BLaER1 (cell line): ENCODE measurements around the gene CA4.
A peak's percentile ranks its signal among the peaks of the same experiment; 100 is the strongest.

ENCODE experiments used
- H3K27ac ChIP-seq: shearing (Covaris generic); formaldehyde crosslinking; 2 replicates; pipeline ENCODE4 v1.8.1; 2022
- H3K27me3 ChIP-seq: shearing (Covaris generic); formaldehyde crosslinking; 2 replicates; pipeline ENCODE4 v1.8.1; 2022
- H3K36me3 ChIP-seq: shearing (Covaris generic); formaldehyde crosslinking; 2 replicates; pipeline ENCODE4 v1.8.1; 2022
- H3K4me1 ChIP-seq: shearing (Covaris generic); formaldehyde crosslinking; 2 replicates; pipeline ENCODE4 v1.8.1; 2022
- H3K4me2 ChIP-seq: shearing (Covaris generic); formaldehyde crosslinking; 2 replicates; pipeline ENCODE4 v1.8.1; 2022
- H3K4me3 ChIP-seq: shearing (Covaris generic); formaldehyde crosslinking; 2 replicates; pipeline ENCODE4 v1.8.1; 2022
- H3K9ac ChIP-seq: shearing (Covaris generic); formaldehyde crosslinking; 2 replicates; pipeline ENCODE4 v1.8.1; 2022
- H3K9me3 ChIP-seq: shearing (Covaris generic); formaldehyde crosslinking; 2 replicates; pipeline ENCODE4 v1.8.1; 2022
- H4K20me1 ChIP-seq: shearing (Covaris generic); formaldehyde crosslinking; 2 replicates; pipeline ENCODE4 v1.8.1; 2022
- Cebpa-rat ChIP-seq: shearing (Covaris generic); IDR thresholded peaks from 2 replicates; pipeline ENCODE4 v1.8.1; 2022

Gene CA4

GRCh38 chr17:60154616-60155426 lies 5.0 kb downstream of the CA4 start:
- Histone ChIP-seq H3K36me3 (no peaks in the 10 kb centered on the region), H3K4me2 (peak overlapping the region; percentile 49), H3K4me3 (no peak overlapping the region), H4K20me1 (no peaks in the 10 kb centered on the region; the same call in 1 of the 2 replicates), H3K4me1 (peaks cover 24% of the 10 kb centered on the region), H3K27me3 (peaks cover 29% of the 10 kb centered on the region), H3K27ac (no peak overlapping the region), H3K9ac (no peak overlapping the region), H3K9me3 (peaks cover 4% of the 10 kb centered on the region; the same call in 1 of the 2 replicates)
- no peak for TF ChIP-seq Cebpa-rat

- Histone ChIP-seq H4K20me1 (no peaks in the 10 kb centered on the region), H3K9me3 (no peaks in the 10 kb centered on the region), H3K9ac (no peak overlapping the region), H3K4me1 (peaks cover 18% of the 10 kb centered on the region), H3K27me3 (peaks cover 23% of the 10 kb centered on the region), H3K27ac (no peak overlapping the region), H3K4me3 (no peak overlapping the region), H3K36me3 (no peaks in the 10 kb centered on the region), H3K4me2 (no peak overlapping the region)
- TF ChIP-seq Cebpa-rat, result no peak
Observed at GRCh38 chr17:60155427-60155814, 5.6 kb downstream of the CA4 start.

- no peak overlapping the region for H3K4me2 ChIP-seq
- H3K9ac ChIP-seq, result no peak overlapping the region
- H3K4me3 ChIP-seq, result no peak overlapping the region
- no peaks in the 10 kb centered on the region for H3K36me3 ChIP-seq
- H4K20me1 ChIP-seq, result no peaks in the 10 kb centered on the region
- peaks cover 15% of the 10 kb centered on the region for H3K4me1 ChIP-seq
- H3K9me3 ChIP-seq, result no peaks in the 10 kb centered on the region
- no peak for TF ChIP-seq Cebpa-rat
- H3K27ac ChIP-seq, result no peak overlapping the region
- peaks cover 19% of the 10 kb centered on the region for H3K27me3 ChIP-seq
Observed at GRCh38 chr17:60155815-60156214, 6.0 kb downstream of the CA4 start.

- no peaks in the 10 kb centered on the region for H4K20me1 ChIP-seq
- H3K4me2 ChIP-seq, result no peak overlapping the region
- no peaks in the 10 kb centered on the region for H3K9me3 ChIP-seq
- no peak for TF ChIP-seq Cebpa-rat
- no peak overlapping the region for H3K27ac ChIP-seq
- H3K4me3 ChIP-seq, result no peak overlapping the region
- no peak overlapping the region for H3K9ac ChIP-seq
- peaks cover 24% of the 10 kb centered on the region for H3K4me1 ChIP-seq
- no peaks in the 10 kb centered on the region for H3K36me3 ChIP-seq
- H3K27me3 ChIP-seq, result peaks cover 10% of the 10 kb centered on the region; the same call in 1 of the 2 replicates
Observed at GRCh38 chr17:60156746-60157145, 7.0 kb downstream of the CA4 start.

- H3K27ac ChIP-seq, result no peak overlapping the region
Observed at GRCh38 chr17:60157487-60158040, 7.8 kb downstream of the CA4 start.

GRCh38 chr17:60158751-60159478 lies 9.1 kb downstream of the CA4 start:
- Histone ChIP-seq H4K20me1 (no peaks in the 10 kb centered on the region), H3K9me3 (no peaks in the 10 kb centered on the region), H3K27ac (no peak overlapping the region), H3K4me1 (peaks cover 43% of the 10 kb centered on the region), H3K9ac (no peak overlapping the region), H3K4me2 (no peak overlapping the region), H3K4me3 (no peak overlapping the region), H3K27me3 (no peaks in the 10 kb centered on the region), H3K36me3 (no peaks in the 10 kb centered on the region)
- TF ChIP-seq Cebpa-rat, result no peak

More at GRCh38 chr17:60157487-60158040, 7.8 kb downstream of the CA4 start:
- H3K4me1 ChIP-seq, result peaks cover 33% of the 10 kb centered on the region
- no peaks in the 10 kb centered on the region for H3K36me3 ChIP-seq
- no peak overlapping the region for H3K4me2 ChIP-seq
- no peak for TF ChIP-seq Cebpa-rat
- H3K9ac ChIP-seq, result no peak overlapping the region
- H4K20me1 ChIP-seq, result no peaks in the 10 kb centered on the region
- H3K9me3 ChIP-seq, result no peaks in the 10 kb centered on the region
- H3K27me3 ChIP-seq, result 0 out of 2 replicates have a peak, but pooled peaks cover 2% of the 10 kb centered on the region
- H3K4me3 ChIP-seq, result no peak overlapping the region

GRCh38 chr17:60159479-60159866 lies 9.7 kb downstream of the CA4 start:
- Histone ChIP-seq H3K4me2 (no peak overlapping the region), H3K27me3 (no peaks in the 10 kb centered on the region), H3K4me3 (no peak overlapping the region), H3K36me3 (no peaks in the 10 kb centered on the region), H3K9me3 (no peaks in the 10 kb centered on the region), H3K27ac (no peak overlapping the region), H3K9ac (no peak overlapping the region), H3K4me1 (peaks cover 41% of the 10 kb centered on the region), H4K20me1 (no peaks in the 10 kb centered on the region)
- TF ChIP-seq Cebpa-rat, result no peak

GRCh38 chr17:60160829-60161501 lies 11.2 kb downstream of the CA4 start:
- TF ChIP-seq Cebpa-rat, result no peak
- Histone ChIP-seq H3K4me1 (peaks cover 39% of the 10 kb centered on the region), H3K27ac (no peak overlapping the region), H4K20me1 (no peaks in the 10 kb centered on the region), H3K36me3 (no peaks in the 10 kb centered on the region), H3K9ac (no peak overlapping the region), H3K4me3 (no peak overlapping the region), H3K4me2 (peak overlapping the region; percentile 56), H3K27me3 (no peaks in the 10 kb centered on the region), H3K9me3 (no peaks in the 10 kb centered on the region)

GRCh38 chr17:60161598-60162330 lies 12.0 kb downstream of the CA4 start:
- H3K4me1 ChIP-seq, result peaks cover 38% of the 10 kb centered on the region

More at GRCh38 chr17:60161598-60162330, 12.0 kb downstream of the CA4 start:
- Histone ChIP-seq H3K4me2 (peak overlapping the region; percentile 56), H3K27ac (no peak overlapping the region), H4K20me1 (no peaks in the 10 kb centered on the region), H3K4me3 (no peak overlapping the region), H3K9me3 (no peaks in the 10 kb centered on the region), H3K36me3 (no peaks in the 10 kb centered on the region), H3K27me3 (no peaks in the 10 kb centered on the region), H3K9ac (no peak overlapping the region)
- TF ChIP-seq Cebpa-rat, result no peak
